Pons (tissue), 1 donor: Measurements from ENCODE around the gene GPRC5D.

Experiments
- DNase-seq: peaks from one replicate; pipeline ENCODE4 v3.0.0-alpha.2; 2016; ENCODE audit warnings: low spot score

The GPRC5D gene

DNA sequence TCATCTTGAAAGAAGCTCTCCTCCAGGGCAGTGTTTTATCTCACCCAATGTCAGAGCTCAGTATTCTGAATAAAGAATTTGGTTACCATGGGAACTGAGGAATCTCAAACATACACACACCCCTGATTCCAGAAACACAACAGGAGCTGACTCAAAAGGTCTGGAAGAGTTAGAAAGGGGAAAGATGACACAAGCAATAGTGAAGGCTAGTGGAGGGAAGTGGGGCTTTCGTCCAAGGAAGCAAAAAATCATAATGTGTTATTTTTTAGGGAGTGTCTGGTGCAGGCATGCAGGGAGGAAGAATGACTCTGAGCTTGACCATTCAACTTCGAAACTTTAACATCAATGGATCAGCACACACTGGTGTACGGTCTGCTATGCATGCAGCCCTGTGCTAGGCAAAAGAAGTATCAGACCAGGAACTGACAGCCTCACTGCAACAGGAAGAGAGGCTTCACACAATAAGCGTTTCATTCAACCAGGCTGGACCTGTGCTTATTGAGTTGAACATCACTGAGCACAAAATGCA lies 27.8 kb upstream of the GPRC5D start:
- peak; percentile 84 for DNase-seq

DNA sequence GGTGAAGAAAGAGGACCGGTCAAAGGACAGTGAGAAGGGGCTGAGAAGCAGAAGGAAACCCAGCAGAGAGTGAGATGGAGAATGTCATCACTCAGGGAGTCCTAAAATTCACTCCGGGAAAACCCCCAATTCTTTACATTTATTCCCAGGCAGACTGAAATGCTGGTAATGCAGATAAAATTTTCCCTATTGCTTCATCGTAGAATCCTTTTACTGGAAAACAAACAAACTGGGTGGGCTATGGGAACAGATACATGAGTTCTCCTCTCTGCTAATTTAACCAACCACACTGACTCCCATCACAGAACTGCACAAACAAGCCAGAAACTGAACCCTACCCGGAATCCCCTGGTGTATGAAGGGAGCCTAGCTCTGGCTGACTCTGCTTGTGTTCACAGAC lies 27.2 kb upstream of the GPRC5D start:
- DNase-seq: no peak

DNA sequence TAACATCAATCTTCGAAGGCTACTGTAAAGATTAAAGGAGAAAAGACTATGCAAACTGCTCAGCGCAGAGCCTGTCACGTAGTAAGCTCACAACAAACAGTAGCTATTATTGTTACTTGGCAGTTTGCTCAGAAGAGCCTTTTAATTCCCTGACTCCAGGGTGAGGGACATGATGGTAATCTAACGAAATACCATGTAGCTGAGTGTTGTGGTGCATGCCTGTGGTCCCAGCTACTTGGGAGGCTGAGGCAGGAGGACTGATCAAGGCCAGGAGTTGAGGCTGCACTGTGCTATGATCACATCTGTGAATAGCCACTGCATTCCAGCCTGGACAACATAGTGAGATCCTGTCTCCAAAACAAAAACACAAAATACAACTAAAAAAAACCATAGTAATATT lies 25.3 kb upstream of the GPRC5D start:
- DNase-seq: no peak

DNA sequence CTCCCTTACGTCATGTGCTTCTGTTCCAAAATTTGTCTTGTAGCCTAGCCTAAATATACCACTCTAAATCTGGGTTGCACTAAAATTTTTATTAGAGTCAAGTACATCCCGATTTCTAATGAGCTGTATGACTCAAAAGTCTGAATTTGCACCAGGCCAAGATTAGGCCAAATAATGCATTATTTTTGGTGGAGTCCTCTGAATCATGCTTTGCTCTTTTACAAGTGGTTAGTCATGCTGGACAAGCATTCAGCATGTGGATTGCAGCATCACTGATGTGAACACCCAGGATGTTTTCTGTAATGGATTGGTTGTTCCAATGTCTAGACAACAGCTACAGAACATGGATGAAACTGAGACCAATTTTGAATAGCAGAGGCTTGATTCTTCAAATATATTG lies 24.4 kb upstream of the GPRC5D start:
- DNase-seq: peak; percentile 65

DNA sequence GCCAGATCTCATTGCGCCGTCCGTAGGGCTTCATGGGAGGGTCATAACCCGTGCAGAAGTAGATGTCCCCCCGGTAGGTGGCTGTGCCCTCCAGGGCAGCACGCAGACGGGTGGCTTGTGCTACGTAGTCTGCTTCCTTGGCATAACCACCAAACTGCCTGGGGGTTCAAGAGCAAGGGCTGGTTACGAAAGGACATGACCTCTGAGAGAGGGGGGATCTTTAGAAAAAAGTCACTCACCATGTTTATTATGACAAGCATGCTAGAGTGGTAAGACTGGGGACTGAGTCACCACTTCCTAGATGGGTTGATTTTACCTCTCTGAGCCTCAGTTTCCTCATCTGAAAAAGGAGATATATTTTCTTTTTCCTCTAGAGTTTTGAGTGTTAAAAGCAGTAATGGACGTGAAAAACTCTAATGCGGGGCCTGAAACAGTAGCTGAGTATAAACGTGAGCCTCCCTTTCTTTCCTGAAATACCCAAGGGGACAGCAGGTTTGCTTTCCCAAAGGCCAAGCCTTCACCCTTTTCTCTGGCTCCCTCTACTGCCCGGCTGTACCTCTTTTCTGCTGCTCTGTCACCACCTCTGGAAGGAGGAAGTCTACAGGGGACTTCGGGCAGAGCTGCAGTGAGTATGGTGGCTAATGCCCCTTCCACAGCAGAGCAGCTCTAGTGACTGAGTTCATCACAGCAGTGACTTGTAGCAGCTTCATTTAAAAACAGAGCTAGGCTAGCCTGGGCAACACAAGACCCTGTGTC lies 23.5 kb upstream of the GPRC5D start:
- peak; percentile 86 for DNase-seq

DNA sequence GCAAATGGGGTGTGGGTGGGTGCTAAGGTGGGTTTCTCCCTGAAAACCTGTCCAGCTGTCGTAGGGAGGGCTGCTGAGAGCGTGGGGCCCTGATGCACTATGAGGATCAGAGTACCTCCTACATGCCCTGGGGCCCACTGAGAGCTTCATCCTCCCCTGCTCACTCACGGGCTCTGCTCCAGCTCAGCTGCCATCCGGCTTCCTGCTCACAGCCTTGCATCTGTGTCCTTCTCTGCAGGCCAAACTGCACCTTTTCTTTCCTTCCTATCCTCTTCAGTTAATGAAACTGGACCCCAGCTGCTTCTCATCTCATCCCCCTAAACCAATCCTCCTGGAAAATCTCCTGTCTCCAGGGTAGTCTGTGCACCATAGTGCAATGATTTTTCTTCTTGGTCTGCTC lies 22.2 kb upstream of the GPRC5D start:
- DNase-seq: no peak

DNA sequence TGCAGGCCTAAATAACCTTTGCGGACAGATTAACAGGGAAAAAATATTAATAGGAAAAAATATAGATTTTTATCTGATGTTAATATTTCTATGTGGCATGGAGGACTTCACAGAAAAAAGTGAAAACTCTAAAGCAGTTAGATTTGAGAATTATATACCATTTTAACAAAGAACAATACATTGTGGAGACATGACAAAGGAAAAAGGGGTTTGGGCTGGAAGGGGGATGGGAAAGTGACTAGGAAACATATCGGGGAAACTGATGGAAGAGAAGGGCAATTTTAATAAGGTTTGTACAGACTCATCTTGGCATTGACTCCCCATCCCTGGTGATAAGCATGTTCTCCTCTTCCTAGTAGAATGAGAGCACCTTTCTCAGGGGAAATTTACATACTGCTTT lies 21.0 kb upstream of the GPRC5D start:
- no peak for DNase-seq

DNA sequence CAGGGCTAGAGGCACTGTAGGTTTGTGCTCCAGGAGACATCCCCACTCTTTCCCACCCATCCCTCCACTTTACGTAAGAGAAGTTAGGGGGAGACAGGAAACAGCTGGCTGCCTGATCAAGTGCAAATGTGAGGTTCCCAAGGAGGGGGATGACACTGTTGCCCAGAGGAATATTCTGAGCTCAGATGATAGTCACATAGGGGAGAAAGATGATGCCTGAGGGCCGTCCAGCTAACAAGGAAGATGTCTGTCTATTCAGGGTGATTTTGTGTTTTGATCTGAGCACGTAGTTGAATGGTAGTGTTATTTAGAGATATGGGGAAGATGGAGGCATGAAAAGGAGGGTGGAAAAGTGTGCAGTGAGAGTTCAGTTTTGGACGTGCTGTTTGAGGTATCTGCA lies 13.9 kb upstream of the GPRC5D start:
- no peak for DNase-seq

DNA sequence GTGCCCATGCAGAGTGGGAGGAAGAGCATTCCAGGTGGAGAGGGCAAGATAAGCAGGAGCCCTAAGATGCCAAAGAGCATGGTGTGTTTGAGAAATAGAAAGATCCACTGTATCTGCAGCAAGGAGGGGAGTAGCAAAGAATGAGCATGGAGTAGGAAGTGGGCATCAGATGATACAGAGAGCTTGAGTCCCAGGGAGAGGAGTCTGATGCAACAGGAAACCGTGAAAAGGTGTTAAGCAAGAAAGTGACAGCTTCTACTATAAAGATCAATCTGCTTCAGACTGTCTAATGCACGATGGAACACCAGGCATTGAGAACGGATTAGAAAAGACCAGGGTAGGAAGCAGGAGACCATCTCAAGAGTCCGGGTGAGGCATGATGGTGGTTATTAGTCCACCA lies 12.3 kb upstream of the GPRC5D start:
- DNase-seq: no peak

DNA sequence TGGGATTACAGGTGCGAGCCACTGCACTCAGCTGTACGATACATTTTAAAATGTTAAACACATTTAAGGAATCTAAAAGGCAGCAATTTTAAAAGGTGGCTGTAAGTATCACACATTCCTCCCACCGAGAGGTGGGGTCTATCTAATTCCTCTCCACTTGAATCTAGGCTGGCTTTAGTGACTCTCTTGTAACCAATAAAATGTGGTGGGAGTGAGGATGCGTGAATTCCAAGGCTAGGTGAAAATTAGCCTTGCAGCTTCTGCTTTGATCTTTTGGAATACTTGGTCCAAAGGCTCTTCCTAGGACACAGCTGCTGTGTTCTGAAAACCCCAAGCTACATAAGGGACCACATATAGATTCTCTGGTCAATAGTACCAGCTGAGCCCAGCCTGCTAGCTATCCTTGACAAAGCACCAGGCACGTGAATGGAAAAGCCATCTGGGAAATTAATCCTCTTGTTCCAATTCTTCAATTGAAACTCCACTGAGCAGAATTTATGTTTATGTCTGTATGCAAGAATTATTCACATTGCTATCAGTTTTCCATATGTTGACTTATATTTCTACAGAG lies 8.8 kb upstream of the GPRC5D start:
- no peak for DNase-seq

DNA sequence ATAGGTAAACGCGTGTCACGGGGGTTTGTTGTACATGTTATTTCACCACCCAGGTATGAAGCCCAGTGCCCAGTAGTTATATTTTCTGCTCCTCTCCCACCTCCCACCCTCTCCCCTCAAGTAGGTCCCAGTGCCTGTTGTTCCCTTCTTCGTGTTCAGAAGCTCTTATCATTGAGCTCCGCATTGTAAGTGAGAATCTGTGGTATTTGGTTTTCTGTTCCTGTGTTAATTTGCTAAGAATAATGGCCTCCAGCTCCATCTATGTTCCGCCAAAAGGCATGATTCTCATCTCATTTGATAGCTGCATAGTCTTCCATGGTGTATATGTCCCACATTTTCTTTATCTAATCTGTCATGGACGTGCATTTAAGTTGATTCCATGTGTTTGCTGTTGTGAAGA lies 6.9 kb upstream of the GPRC5D start:
- no peak for DNase-seq

DNA sequence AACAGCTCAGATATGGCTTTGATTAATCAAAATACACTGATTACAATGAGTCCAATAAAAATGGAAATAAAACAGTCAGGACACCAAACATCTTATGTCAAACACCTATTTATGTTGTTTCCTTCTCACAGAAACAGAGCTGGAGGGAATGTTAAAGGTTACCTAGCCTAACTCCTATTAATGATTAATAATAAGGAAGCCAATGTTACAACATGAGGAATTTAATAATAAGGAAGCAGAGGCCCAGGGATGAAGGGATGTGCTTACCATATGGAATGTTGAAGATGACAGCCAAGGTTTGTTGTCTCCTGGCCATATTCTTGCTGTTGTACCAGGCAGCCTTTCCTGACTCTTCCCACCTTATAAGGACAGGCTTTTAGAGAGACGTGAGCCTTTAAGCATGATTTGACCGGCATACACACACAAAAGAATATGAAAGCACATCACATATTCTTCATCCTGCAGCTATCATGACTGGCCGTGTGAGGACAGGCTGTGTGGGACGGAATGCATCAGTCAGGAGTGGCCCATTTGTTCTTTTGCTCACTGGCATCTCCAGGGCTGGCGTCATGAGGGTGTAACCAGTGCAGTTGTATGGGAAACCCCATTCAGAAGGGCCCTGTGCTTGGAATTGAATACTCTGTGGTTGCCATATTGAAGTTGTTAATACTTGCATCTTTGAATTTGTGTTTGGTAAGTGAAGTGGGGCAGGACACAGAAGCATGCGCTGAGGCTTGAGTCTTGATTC lies 3.1 kb upstream of the GPRC5D start:
- no peak for DNase-seq

DNA sequence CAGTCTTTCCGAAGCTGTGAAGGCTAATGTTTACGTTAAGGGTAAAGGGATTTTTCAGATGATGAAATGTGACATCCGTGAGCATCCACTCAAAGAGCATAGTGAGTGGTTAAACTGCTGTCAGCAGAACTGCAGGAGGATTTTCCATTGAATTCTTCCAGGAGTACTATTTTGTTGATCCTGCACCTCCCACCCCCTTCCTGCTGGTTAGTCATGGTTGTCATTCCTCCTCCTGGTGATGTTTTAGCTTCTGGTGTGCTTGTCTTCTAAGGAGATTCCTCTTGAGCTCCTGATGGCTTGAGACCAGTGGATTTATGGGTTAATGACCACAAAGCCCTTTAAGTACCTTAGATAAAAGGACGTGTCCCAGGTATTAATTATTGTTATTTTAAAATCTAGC lies 2.4 kb upstream of the GPRC5D start:
- DNase-seq: no peak

DNA sequence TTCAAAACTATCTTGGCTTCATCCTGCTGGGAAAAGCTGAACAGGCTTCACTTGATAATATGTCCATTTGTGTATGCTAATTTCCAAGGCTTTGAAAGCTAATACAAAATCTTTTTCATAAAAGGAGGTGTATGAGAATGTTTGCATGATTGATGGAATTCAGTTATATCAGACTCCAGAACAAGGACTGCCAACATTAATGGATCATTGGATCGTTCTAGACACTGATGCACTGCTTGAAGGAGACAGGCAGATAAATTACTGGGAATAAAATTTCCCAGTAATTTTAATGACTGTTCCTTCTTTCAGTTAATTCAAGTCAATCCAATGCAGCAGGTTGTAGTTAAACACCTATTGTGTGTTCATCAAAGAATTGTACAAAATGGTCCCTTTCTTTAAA lies 466 bp downstream of the GPRC5D start:
- DNase-seq: no peak

DNA sequence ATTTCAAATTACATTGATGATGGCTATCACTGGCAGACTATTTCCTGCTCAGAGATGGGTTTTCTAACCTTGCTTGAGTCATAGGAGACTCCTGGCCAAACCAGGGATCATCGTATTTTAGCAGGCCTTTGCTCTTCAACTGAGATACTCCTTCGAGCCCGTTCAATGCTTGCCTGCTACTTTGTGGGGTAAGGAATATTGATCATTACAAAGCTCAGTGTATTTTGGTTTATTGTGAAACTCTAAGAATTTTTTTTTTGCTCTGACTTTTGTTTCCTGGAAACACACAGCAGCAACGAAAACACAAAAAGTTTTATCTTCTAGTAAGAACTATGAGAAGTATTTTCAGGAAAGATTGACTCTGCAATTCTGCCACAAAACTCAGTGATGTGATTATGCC lies 4.1 kb downstream of the GPRC5D start:
- no peak for DNase-seq

DNA sequence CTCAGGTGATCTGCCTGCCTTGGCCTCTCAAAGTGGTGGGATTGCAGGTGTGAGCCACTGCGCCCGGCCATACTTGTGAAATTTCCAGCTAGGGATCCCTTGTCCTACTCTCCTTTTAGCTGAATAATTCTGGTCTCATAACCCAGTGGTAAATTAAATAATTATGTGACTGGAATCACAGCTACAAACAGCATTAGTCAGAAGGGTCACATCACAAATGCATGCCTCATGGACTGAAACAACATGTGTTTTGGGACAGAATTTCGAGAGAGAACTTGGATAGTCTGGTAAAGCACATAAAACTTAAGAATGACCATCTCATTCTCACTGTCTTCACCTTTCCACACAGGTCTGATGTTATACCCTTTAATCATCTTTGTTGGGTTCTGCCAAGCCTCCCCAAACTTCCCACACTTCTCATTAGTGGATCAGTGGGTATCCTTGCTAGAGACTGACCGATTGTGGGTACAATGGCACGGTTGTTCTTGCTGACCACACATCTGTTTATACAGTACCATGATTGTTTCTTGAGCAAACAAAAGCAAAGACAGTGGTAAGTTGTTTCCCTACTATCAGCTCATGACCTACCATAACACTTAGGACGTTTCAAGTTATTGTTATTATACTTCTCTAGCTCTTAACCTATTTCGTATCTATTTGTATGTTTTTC lies 5.1 kb downstream of the GPRC5D start:
- DNase-seq: peak; percentile 98

DNA sequence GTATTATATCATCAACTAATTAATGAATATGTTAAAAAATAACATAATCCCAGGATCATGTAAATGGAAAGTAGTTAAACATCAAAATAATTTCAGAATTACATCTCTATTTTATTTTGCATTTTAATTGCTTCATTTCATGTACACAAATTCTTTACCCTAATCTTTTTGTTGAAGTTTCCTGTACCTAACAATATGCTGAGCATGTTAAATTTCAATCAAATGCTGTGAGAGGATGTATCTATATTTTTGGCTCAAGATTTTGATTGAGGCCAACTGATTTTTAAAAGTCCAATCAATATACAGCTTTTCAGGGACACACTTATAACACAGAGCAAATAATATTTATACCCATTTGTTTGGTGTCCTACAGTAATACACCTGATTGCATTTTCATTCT lies 6.4 kb downstream of the GPRC5D start:
- DNase-seq: no peak

DNA sequence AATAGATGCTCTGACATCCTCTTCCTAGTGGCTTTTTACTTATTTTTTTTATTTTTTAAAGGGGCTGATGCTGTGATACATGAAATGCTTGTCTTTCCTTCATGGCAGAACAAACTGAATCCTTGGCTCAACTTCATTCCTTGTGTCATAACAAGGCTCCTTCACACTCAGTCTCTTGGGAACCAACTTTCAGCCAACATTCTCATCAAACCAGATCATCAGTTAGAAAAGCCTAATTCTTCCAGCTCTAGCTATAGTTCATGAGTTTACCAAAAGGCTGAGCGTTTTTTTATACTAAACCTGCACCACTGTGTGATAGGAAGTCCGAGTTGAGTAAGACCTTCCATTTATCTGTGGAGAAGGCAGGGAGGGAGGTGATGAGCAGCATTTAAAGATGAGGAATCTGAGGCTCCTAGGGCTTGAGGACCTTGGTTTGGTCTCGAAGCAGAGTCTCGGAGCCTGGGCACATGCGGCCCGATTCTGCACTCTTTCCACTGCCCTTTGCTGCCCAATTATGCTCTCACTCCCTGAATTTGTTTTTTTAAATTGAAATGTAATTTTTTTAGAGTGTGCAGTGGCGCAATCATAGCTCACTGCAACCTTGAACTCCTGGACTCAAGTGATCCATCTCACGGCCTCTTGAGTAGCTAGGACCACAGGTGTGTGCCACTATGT lies 8.2 kb downstream of the GPRC5D start:
- DNase-seq: no peak

DNA sequence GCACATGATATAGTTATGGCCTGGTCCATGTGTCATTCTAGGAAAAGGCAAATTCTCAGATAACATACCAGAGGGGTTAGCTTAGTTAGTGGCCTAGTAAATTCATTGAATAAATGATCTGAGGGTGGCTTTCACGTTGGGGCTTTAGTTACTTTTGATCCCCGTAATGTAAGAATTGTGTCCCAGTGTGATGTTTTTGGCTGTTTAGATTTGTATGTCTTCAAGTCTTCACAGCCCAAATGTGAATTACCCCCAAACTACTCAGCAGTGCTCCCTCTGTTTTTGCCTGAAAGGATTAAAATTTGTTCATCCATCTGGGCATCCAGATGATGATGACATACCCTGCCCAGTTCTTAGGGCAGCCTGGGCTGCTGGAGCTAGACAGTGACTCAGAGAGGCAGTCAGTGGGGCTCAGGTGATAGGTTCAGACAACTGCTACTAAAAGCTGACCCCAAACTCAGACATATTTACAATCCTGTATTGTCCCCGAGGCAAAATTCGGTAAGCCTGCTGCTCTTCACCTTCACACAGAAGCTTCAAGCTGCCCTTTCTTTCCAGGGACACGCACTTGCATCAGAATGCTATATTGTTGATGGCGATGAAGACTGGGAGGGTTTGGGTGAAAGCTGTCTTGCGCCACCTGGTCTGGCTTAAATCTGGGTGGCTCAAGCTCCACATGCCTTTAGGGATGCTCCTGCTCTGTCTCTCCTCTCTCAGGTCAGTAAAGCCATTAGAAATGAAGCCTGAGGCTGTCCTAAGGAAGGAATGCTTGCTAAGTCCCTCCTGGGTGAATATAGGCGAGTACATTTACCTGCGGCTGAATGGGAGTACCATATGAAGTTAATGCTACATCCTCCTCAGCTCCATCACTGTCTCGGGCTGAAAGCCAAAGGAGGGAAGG lies 10.3 kb downstream of the GPRC5D start:
- no peak for DNase-seq

DNA sequence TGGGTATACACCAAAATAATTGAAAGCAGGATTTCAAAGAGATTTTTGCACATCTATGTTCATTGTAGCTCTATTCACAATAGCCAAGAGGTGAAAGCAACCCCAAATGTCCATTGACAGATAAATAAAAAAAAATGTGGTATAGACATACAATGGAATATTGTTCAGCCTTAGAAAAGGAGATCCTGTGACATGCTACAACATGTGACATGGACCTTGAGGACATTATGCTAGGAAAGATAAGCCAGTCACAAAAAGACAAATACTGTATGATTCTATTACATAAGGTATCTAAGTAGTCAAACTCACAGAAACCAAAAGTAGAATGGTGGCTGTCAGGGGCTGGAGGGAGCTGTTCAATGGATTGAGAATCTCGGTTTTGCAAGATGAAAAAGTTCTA lies 12.1 kb downstream of the GPRC5D start:
- no peak for DNase-seq

DNA sequence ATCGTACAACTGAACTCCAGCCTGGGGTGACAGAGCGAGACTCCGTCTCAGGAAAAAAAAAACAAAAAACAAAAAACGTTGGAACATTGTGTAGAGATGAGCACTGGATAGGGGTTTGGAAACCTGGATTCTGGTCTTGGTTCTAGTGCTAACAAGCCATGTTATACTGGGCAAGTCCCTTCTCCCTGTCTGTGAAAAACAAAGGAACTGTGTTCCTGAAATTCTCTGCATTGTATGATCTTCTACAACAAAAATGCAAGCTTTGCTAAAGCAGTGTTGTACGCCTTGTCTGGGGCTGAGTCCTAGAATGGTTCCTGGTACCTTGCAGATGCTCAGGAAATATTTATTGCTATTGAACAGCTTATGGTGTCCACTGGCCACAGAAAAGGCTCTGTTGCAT lies 13.4 kb downstream of the GPRC5D start:
- DNase-seq: peak; percentile 58
